HEK293 (cell line): ENCODE measurements around the gene SLK.

Experiments used
- KLF16 ChIP-seq: fragments of 450-650 bp; formaldehyde crosslinking; IDR thresholded peaks from 2 replicates; pipeline ENCODE4 v1.5.1; 2017; ENCODE audit warnings: missing biosample characterization, missing genetic modification characterization
- YY1 ChIP-seq: fragments of 450-650 bp; formaldehyde crosslinking; IDR thresholded peaks from 2 replicates; pipeline ENCODE4 v1.5.1; 2018; ENCODE audit warnings: missing biosample characterization, missing genetic modification characterization
- TF ChIP-seq, protein P1 (sequence below): fragments of 450-650 bp; formaldehyde crosslinking; IDR thresholded peaks from 2 replicates; pipeline ENCODE4 v1.5.1; 2016; ENCODE audit warnings: missing biosample characterization, missing genetic modification characterization
- TF ChIP-seq, protein P2 (sequence below): fragments of 450-650 bp; formaldehyde crosslinking; IDR thresholded peaks from 2 replicates; pipeline ENCODE4 v1.5.1; 2016; ENCODE audit warnings: missing biosample characterization, missing genetic modification characterization, borderline replicate concordance
- TF ChIP-seq, protein P3 (sequence below): fragments of 450-650 bp; formaldehyde crosslinking; IDR thresholded peaks from 2 replicates; pipeline ENCODE4 v1.5.1; 2016; ENCODE audit warnings: missing biosample characterization, missing genetic modification characterization
- TF ChIP-seq, protein P4 (sequence below): fragments of 450-650 bp; formaldehyde crosslinking; IDR thresholded peaks from 2 replicates; pipeline ENCODE4 v1.5.1; 2016; ENCODE audit warnings: missing biosample characterization, missing genetic modification characterization, low read depth
- TF ChIP-seq, protein P5 (sequence below): fragments of 450-650 bp; formaldehyde crosslinking; IDR thresholded peaks from 2 replicates; pipeline ENCODE4 v1.5.1; 2016; ENCODE audit warnings: missing biosample characterization, missing genetic modification characterization

DNA sequence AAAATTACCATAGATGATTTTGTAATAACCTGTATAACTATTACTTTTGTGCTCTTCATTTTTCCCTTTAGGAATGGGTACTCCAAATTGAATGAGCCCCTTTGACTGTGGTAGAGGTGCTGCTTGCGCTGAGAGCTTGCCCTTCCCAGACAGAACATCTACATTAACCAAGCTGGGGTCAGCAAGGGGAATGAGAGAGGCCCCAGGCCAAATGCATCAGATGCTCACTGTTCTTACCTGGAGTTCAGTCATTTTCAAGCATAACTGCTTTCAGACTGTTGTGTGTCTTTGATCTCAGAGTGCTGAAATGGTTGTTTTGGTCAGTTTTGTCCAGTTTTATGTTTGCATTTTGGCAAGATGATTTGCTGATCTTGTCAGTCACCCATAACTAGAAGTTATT is 41.3 kb upstream of the SLK start:
- TF ChIP-seq, protein P1, sequence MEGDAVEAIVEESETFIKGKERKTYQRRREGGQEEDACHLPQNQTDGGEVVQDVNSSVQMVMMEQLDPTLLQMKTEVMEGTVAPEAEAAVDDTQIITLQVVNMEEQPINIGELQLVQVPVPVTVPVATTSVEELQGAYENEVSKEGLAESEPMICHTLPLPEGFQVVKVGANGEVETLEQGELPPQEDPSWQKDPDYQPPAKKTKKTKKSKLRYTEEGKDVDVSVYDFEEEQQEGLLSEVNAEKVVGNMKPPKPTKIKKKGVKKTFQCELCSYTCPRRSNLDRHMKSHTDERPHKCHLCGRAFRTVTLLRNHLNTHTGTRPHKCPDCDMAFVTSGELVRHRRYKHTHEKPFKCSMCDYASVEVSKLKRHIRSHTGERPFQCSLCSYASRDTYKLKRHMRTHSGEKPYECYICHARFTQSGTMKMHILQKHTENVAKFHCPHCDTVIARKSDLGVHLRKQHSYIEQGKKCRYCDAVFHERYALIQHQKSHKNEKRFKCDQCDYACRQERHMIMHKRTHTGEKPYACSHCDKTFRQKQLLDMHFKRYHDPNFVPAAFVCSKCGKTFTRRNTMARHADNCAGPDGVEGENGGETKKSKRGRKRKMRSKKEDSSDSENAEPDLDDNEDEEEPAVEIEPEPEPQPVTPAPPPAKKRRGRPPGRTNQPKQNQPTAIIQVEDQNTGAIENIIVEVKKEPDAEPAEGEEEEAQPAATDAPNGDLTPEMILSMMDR (tag by site-specific recombination), result no peak
- TF ChIP-seq, protein P2, sequence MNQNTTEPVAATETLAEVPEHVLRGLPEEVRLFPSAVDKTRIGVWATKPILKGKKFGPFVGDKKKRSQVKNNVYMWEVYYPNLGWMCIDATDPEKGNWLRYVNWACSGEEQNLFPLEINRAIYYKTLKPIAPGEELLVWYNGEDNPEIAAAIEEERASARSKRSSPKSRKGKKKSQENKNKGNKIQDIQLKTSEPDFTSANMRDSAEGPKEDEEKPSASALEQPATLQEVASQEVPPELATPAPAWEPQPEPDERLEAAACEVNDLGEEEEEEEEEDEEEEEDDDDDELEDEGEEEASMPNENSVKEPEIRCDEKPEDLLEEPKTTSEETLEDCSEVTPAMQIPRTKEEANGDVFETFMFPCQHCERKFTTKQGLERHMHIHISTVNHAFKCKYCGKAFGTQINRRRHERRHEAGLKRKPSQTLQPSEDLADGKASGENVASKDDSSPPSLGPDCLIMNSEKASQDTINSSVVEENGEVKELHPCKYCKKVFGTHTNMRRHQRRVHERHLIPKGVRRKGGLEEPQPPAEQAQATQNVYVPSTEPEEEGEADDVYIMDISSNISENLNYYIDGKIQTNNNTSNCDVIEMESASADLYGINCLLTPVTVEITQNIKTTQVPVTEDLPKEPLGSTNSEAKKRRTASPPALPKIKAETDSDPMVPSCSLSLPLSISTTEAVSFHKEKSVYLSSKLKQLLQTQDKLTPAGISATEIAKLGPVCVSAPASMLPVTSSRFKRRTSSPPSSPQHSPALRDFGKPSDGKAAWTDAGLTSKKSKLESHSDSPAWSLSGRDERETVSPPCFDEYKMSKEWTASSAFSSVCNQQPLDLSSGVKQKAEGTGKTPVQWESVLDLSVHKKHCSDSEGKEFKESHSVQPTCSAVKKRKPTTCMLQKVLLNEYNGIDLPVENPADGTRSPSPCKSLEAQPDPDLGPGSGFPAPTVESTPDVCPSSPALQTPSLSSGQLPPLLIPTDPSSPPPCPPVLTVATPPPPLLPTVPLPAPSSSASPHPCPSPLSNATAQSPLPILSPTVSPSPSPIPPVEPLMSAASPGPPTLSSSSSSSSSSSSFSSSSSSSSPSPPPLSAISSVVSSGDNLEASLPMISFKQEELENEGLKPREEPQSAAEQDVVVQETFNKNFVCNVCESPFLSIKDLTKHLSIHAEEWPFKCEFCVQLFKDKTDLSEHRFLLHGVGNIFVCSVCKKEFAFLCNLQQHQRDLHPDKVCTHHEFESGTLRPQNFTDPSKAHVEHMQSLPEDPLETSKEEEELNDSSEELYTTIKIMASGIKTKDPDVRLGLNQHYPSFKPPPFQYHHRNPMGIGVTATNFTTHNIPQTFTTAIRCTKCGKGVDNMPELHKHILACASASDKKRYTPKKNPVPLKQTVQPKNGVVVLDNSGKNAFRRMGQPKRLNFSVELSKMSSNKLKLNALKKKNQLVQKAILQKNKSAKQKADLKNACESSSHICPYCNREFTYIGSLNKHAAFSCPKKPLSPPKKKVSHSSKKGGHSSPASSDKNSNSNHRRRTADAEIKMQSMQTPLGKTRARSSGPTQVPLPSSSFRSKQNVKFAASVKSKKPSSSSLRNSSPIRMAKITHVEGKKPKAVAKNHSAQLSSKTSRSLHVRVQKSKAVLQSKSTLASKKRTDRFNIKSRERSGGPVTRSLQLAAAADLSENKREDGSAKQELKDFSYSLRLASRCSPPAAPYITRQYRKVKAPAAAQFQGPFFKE (tag by site-specific recombination), result no peak
- TF ChIP-seq, protein P3, sequence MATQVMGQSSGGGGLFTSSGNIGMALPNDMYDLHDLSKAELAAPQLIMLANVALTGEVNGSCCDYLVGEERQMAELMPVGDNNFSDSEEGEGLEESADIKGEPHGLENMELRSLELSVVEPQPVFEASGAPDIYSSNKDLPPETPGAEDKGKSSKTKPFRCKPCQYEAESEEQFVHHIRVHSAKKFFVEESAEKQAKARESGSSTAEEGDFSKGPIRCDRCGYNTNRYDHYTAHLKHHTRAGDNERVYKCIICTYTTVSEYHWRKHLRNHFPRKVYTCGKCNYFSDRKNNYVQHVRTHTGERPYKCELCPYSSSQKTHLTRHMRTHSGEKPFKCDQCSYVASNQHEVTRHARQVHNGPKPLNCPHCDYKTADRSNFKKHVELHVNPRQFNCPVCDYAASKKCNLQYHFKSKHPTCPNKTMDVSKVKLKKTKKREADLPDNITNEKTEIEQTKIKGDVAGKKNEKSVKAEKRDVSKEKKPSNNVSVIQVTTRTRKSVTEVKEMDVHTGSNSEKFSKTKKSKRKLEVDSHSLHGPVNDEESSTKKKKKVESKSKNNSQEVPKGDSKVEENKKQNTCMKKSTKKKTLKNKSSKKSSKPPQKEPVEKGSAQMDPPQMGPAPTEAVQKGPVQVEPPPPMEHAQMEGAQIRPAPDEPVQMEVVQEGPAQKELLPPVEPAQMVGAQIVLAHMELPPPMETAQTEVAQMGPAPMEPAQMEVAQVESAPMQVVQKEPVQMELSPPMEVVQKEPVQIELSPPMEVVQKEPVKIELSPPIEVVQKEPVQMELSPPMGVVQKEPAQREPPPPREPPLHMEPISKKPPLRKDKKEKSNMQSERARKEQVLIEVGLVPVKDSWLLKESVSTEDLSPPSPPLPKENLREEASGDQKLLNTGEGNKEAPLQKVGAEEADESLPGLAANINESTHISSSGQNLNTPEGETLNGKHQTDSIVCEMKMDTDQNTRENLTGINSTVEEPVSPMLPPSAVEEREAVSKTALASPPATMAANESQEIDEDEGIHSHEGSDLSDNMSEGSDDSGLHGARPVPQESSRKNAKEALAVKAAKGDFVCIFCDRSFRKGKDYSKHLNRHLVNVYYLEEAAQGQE (tag by site-specific recombination), result no peak
- TF ChIP-seq, protein P4, sequence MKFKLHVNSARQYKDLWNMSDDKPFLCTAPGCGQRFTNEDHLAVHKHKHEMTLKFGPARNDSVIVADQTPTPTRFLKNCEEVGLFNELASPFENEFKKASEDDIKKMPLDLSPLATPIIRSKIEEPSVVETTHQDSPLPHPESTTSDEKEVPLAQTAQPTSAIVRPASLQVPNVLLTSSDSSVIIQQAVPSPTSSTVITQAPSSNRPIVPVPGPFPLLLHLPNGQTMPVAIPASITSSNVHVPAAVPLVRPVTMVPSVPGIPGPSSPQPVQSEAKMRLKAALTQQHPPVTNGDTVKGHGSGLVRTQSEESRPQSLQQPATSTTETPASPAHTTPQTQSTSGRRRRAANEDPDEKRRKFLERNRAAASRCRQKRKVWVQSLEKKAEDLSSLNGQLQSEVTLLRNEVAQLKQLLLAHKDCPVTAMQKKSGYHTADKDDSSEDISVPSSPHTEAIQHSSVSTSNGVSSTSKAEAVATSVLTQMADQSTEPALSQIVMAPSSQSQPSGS, result no peak
- TF ChIP-seq YY1 (tag by site-specific recombination) (no peak), KLF16 (no peak)
- TF ChIP-seq, protein P5, sequence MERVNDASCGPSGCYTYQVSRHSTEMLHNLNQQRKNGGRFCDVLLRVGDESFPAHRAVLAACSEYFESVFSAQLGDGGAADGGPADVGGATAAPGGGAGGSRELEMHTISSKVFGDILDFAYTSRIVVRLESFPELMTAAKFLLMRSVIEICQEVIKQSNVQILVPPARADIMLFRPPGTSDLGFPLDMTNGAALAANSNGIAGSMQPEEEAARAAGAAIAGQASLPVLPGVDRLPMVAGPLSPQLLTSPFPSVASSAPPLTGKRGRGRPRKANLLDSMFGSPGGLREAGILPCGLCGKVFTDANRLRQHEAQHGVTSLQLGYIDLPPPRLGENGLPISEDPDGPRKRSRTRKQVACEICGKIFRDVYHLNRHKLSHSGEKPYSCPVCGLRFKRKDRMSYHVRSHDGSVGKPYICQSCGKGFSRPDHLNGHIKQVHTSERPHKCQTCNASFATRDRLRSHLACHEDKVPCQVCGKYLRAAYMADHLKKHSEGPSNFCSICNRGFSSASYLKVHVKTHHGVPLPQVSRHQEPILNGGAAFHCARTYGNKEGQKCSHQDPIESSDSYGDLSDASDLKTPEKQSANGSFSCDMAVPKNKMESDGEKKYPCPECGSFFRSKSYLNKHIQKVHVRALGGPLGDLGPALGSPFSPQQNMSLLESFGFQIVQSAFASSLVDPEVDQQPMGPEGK (tag by site-specific recombination), result no peak
